ENCODE measurements around the gene CYP3A4.
"Not testable (repeated sequence)": the region's sequence is repeated elsewhere in the genome, so short reads cannot be mapped to it uniquely, and the experiment has no call there.

DNA sequence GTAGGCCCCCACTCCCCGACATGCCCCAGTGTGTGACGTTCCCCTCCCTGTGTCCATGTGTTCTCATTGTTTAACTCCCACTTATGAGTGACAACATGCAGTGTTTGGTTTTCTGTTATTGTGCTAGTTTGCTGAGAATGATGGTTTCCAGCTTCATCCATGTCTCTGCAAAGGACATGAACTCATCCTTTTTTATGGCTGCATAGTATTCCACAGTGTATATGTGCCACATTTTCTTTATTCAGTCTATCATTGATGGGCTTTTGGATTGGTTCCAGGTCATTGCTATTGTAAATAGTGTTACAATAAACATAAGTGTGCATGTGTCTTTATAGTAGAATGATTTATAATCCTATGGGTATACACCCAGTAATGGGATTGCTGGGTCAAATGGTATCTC lies 11.9 kb upstream of the CYP3A4 start:
- not testable (repeated sequence) for TF ChIP-seq CTCF, POLR2AphosphoS5, POLR2A, EP300 (IDR thresholded peaks at IDR 0.05)
